PC-9 (cell line): ENCODE measurements around the gene KRT3.

Experiments used
- EZH2 ChIP-seq: fragments of 200-600 bp; sonication (generic); IDR thresholded peaks from 2 replicates; pipeline ENCODE4 v1.8.0; 2017; ENCODE audit warnings: antibody characterized with exemption, low read depth
- TF ChIP-seq, protein P1 (sequence below): fragments of 200-600 bp; sonication (generic); conservative IDR thresholded peaks from 2 replicates; pipeline ENCODE4 v1.6.1; 2017; ENCODE audit warnings: mixed run types, antibody characterized with exemption, mild to moderate bottlenecking, moderate library complexity

DNA sequence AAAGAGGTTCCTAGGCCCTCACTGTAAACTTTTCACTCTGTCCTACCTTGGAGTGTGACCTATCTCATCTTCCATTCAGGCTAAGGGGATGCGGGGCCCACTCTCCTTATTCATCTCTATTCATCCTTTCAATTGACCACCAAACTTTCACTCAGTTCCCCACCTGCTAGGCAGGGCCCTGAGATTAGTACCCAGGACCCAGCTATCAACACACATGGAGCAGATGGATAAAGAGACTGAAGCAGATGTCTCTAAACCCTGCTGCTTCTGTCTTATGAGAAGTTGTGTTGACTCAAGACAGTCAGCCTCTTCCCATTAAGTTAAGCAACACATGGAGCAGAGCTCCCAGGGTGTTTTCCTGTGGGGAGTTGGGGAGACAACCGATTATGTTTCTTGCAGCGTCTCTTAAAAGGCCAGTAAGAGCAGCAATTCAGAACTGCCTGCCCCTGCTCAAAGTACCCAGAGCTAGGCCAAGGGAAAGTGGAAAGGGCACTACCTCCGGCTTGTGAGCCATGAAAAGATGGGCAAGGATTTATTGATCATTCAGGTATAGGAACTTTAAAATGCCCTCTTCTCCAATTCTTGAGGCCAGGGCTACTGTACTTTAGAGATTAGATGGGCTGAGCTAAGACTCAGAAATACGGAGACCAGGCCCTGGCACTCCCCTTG is 29.4 kb downstream of the KRT3 start:
- TF ChIP-seq, protein P1, sequence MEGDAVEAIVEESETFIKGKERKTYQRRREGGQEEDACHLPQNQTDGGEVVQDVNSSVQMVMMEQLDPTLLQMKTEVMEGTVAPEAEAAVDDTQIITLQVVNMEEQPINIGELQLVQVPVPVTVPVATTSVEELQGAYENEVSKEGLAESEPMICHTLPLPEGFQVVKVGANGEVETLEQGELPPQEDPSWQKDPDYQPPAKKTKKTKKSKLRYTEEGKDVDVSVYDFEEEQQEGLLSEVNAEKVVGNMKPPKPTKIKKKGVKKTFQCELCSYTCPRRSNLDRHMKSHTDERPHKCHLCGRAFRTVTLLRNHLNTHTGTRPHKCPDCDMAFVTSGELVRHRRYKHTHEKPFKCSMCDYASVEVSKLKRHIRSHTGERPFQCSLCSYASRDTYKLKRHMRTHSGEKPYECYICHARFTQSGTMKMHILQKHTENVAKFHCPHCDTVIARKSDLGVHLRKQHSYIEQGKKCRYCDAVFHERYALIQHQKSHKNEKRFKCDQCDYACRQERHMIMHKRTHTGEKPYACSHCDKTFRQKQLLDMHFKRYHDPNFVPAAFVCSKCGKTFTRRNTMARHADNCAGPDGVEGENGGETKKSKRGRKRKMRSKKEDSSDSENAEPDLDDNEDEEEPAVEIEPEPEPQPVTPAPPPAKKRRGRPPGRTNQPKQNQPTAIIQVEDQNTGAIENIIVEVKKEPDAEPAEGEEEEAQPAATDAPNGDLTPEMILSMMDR = no peak
- TF ChIP-seq EZH2 = no peak
